GM23338 (cell line): ENCODE results near the gene LSP1. TPM values are rescaled to one million over a fixed set of nuclear protein-coding genes. Genes with fewer than 3 reads are reported as not detected.

Experiments
- ATAC-seq: fragments of 200-7000 bp; cut with Tn5 transposase; 3 replicates; pipeline ENCODE4 v1.9.1; 2020
- DNase-seq: peaks from one replicate; pipeline ENCODE4 v3.0.0-alpha.2; 2015; ENCODE audit warnings: low spot score
- H2AFZ ChIP-seq: fragments of 200-600 bp; sonication (generic); 2 replicates; pipeline ENCODE4 v1.8.0; 2016; ENCODE audit warnings: antibody characterized with exemption, mild to moderate bottlenecking, moderate library complexity
- H3F3A ChIP-seq: fragments of 200-600 bp; sonication (generic); replicated peaks from 2 replicates; pipeline ENCODE4 v1.8.0; 2017; ENCODE audit warnings: antibody characterized with exemption, mixed run types, low read depth
- H3K27ac ChIP-seq: fragments of 200-600 bp; sonication (generic); 2 replicates; pipeline ENCODE4 v1.6.1; 2016; ENCODE audit warnings: low read depth
- H3K27me3 ChIP-seq: fragments of 200-600 bp; sonication (generic); 2 replicates; pipeline ENCODE4 v1.8.0; 2016; ENCODE audit warnings: mild to moderate bottlenecking, mixed run types, moderate library complexity; ENCODE audit not compliant: insufficient read depth
- H3K36me3 ChIP-seq: fragments of 200-600 bp; sonication (generic); 2 replicates; pipeline ENCODE4 v1.8.0; 2016; ENCODE audit warnings: mild to moderate bottlenecking; ENCODE audit not compliant: insufficient read depth
- H3K4me1 ChIP-seq: fragments of 200-600 bp; sonication (generic); 2 replicates; pipeline ENCODE4 v1.8.0; 2016; ENCODE audit warnings: mild to moderate bottlenecking, moderate library complexity; ENCODE audit not compliant: insufficient read depth
- H3K4me2 ChIP-seq: fragments of 200-600 bp; sonication (generic); 2 replicates; pipeline ENCODE4 v1.7.1; 2017; ENCODE audit warnings: mixed run types
- H3K4me3 ChIP-seq: fragments of 200-600 bp; sonication (generic); 2 replicates; pipeline ENCODE4 v1.6.1; 2016; ENCODE audit warnings: mixed run types
- H3K79me2 ChIP-seq: fragments of 200-600 bp; sonication (generic); replicated peaks from 2 replicates; pipeline ENCODE4 v1.8.0; 2017; ENCODE audit warnings: mild to moderate bottlenecking; ENCODE audit not compliant: insufficient read depth
- H3K9me2 ChIP-seq: fragments of 200-600 bp; sonication (generic); 2 replicates; pipeline ENCODE4 v1.8.0; 2017; ENCODE audit not compliant: insufficient read depth
- H4K20me1 ChIP-seq: fragments of 200-600 bp; sonication (generic); replicated peaks from 2 replicates; pipeline ENCODE4 v1.8.0; 2017; ENCODE audit warnings: mild to moderate bottlenecking; ENCODE audit not compliant: insufficient read depth
- H3K27ac Mint-ChIP-seq: 2 replicates; pipeline ENCODE4 v1.8.0; 2020; ENCODE audit warnings: inconsistent platforms, mild to moderate bottlenecking, moderate library complexity, mixed read lengths
- H3K27me3 Mint-ChIP-seq: 3 replicates; pipeline ENCODE4 v1.8.0; 2022; ENCODE audit warnings: low read depth, mild to moderate bottlenecking, moderate library complexity, mixed read lengths, inconsistent platforms; ENCODE audit not compliant: insufficient read depth, poor library complexity
- H3K36me3 Mint-ChIP-seq: 3 replicates; pipeline ENCODE4 v1.8.0; 2021; ENCODE audit warnings: low read depth, mild to moderate bottlenecking, inconsistent platforms, moderate library complexity, mixed read lengths
- H3K4me1 Mint-ChIP-seq: 3 replicates; pipeline ENCODE4 v1.8.0; 2020; ENCODE audit warnings: mild to moderate bottlenecking, inconsistent platforms, mixed read lengths
- H3K4me3 Mint-ChIP-seq: 3 replicates; pipeline ENCODE4 v1.8.0; 2021; ENCODE audit warnings: moderate library complexity, mild to moderate bottlenecking, inconsistent platforms, mixed read lengths
- H3K9me3 Mint-ChIP-seq: 3 replicates; pipeline ENCODE4 v1.8.0; 2020; ENCODE audit warnings: moderate library complexity, mild to moderate bottlenecking, inconsistent platforms, mixed read lengths
- CREB1 ChIP-seq: fragments of 250-450 bp; sonication (Bioruptor Pico); IDR thresholded peaks from 2 replicates; pipeline ENCODE4 v1.5.0; 2020; ENCODE audit warnings: low read depth, mild to moderate bottlenecking, moderate library complexity
- CTCF ChIP-seq, 2 experiments: fragments of 200-600 bp in 1 of 2; sonication (generic) in 1 of 2; conservative IDR thresholded peaks; 2 replicates each; pipeline versions ENCODE4 v1.5.1 to v1.6.1; 2016 to 2017; ENCODE audit warnings: antibody characterized with exemption in 2 of 2, low read depth in 2 of 2, mild to moderate bottlenecking in 2 of 2, moderate library complexity in 1 of 2
- ETS1 ChIP-seq: IDR thresholded peaks from 2 replicates; pipeline ENCODE4 v1.6.1; 2016; ENCODE audit warnings: antibody characterized with exemption
- EZH2 ChIP-seq: fragments of 200-600 bp; sonication (generic); IDR thresholded peaks from one replicate; pipeline ENCODE4 v1.8.0; 2017; ENCODE audit warnings: antibody characterized with exemption, mild to moderate bottlenecking, low read depth; ENCODE audit not compliant: unreplicated experiment
- EZH2phosphoT487 ChIP-seq: fragments of 200-600 bp; sonication (generic); IDR thresholded peaks from one replicate; pipeline ENCODE4 v1.8.1; 2018; ENCODE audit warnings: antibody characterized with exemption; ENCODE audit not compliant: unreplicated experiment
- JUNB ChIP-seq: IDR thresholded peaks from one replicate; pipeline ENCODE4 v1.6.1; 2016; ENCODE audit warnings: antibody characterized with exemption; ENCODE audit not compliant: unreplicated experiment
- NANOG ChIP-seq: IDR thresholded peaks from 2 replicates; pipeline ENCODE4 v1.6.1; 2016; ENCODE audit warnings: antibody characterized with exemption, borderline replicate concordance
- POLR2AphosphoS5 ChIP-seq: IDR thresholded peaks from 2 replicates; pipeline ENCODE4 v1.6.1; 2016; ENCODE audit warnings: antibody characterized with exemption, low read depth
- REST ChIP-seq: IDR thresholded peaks from one replicate; pipeline ENCODE4 v1.6.1; 2018; ENCODE audit warnings: antibody characterized with exemption; ENCODE audit not compliant: unreplicated experiment
- STAT1 ChIP-seq: IDR thresholded peaks from one replicate; pipeline ENCODE4 v1.6.1; 2016; ENCODE audit warnings: antibody characterized with exemption; ENCODE audit not compliant: unreplicated experiment
- ZNF114 ChIP-seq: fragments of 250-450 bp; sonication (Bioruptor Pico); IDR thresholded peaks from 2 replicates; pipeline ENCODE4 v1.5.0; 2020; ENCODE audit warnings: mild to moderate bottlenecking, moderate library complexity
- ZNF331 ChIP-seq: fragments of 250-450 bp; sonication (Bioruptor Pico); IDR thresholded peaks from 2 replicates; pipeline ENCODE4 v1.5.0; 2020; ENCODE audit warnings: low read depth, mild to moderate bottlenecking, moderate library complexity
- ZNF462 ChIP-seq: fragments of 250-450 bp; sonication (Bioruptor Pico); IDR thresholded peaks from 2 replicates; pipeline ENCODE4 v1.5.0; 2020; ENCODE audit warnings: mild to moderate bottlenecking, moderate library complexity
- polyA plus RNA-seq: library from polyadenylated mRNA; unstranded; fragments of >200 nt; fragmentation: Nextera tagmentation; extraction: Ambion mirVana; gene quantifications from 2 replicates; pipeline ENCODE4 v1.2.1, GENCODE V29; 2016
- total RNA-seq: library from RNA; depleted of rRNA; stranded (reverse); fragments of >200 nt; shearing (Covaris generic); gene quantifications from 2 replicates; pipeline ENCODE4 v1.2.3, GENCODE V29; 2014

LSP1 gene
- total and polyA plus RNA-seq, 2 experiments from 2014 or later = 0.84 TPM; not detected in 1

- Histone ChIP-seq H3K36me3 (no peaks in the 10 kb centered on the region), H3K4me2 (no peak overlapping the region), H4K20me1 (no peaks in the 10 kb centered on the region), H3K9me2 (no peaks in the 10 kb centered on the region), H3K27me3 (no peaks in the 10 kb centered on the region), H3K27ac (no peak overlapping the region), H3K79me2 (no peaks in the 10 kb centered on the region), H3K4me1 (no peaks in the 10 kb centered on the region; the same call in 1 of the 2 replicates), H3F3A (no peaks in the 10 kb centered on the region), H3K4me3 (no peak overlapping the region), H2AFZ (no peak overlapping the region)
- no peak for TF ChIP-seq NANOG
- no peak for TF ChIP-seq JUNB
- TF ChIP-seq REST = no peak
- TF ChIP-seq EZH2phosphoT487 = no peak
- no peak for TF ChIP-seq ZNF114
- TF ChIP-seq ZNF331 (CRISPR knock-in tag) = no peak
- TF ChIP-seq STAT1 = no peak
- no peak for TF ChIP-seq EZH2
- TF ChIP-seq ETS1 = no peak
- no peak for TF ChIP-seq ZNF462 (CRISPR knock-in tag)
- no peak for TF ChIP-seq CREB1 (CRISPR knock-in tag)
- TF ChIP-seq CTCF (conservative IDR thresholded peaks at IDR 0.05; ENCODE audit: low read depth in 2 of 2) = no peak
- TF ChIP-seq POLR2AphosphoS5 = no peak
- Mint-ChIP-seq H3K4me1 (peaks cover 5% of the 10 kb centered on the region; the same call in 1 of the 3 replicates), H3K9me3 (no peaks in the 10 kb centered on the region), H3K36me3 (no peaks in the 10 kb centered on the region), H3K4me3 (no peak overlapping the region), H3K27me3 (peaks cover 18% of the 10 kb centered on the region), H3K27ac (no peak overlapping the region)
- no peak for DNase-seq
- ATAC-seq = no peak
Measured at GRCh38 chr11:1828542-1828941, 24.3 kb upstream of the LSP1 start.
